H9 (cell line): Measurements from ENCODE around the gene KCNV2. TPM values are rescaled to one million over a fixed set of nuclear protein-coding genes. Genes with fewer than 3 reads are reported as not detected.

Source experiments
- DNase-seq: peaks from one replicate; pipeline ENCODE4 v3.0.0-alpha.2; 2017
- H2AFZ ChIP-seq: one replicate; pipeline ENCODE4 v1.6.1; 2013; ENCODE audit warnings: mild to moderate bottlenecking, low read length, control low read depth, moderate library complexity
- H2AK5ac ChIP-seq: 2 replicates; pipeline ENCODE4 v1.6.1; 2013; ENCODE audit warnings: low read length, control low read depth, mixed read lengths; ENCODE audit not compliant: insufficient read length
- H2BK120ac ChIP-seq: one replicate; pipeline ENCODE4 v1.6.1; 2013; ENCODE audit warnings: low read depth, mild to moderate bottlenecking, low read length, control low read depth, inconsistent platforms; ENCODE audit not compliant: poor library complexity, severe bottlenecking
- H2BK12ac ChIP-seq: 2 replicates; pipeline ENCODE4 v1.6.1; 2013; ENCODE audit warnings: low read length, control low read depth, mixed read lengths, low read depth; ENCODE audit not compliant: insufficient read length
- H2BK15ac ChIP-seq: 2 replicates; pipeline ENCODE4 v1.6.1; 2013; ENCODE audit warnings: low read depth, low read length, control low read depth
- H2BK20ac ChIP-seq: one replicate; pipeline ENCODE4 v1.6.1; 2013; ENCODE audit warnings: low read depth, mild to moderate bottlenecking, low read length, control low read depth, inconsistent platforms; ENCODE audit not compliant: poor library complexity, severe bottlenecking
- H2BK5ac ChIP-seq: 2 replicates; pipeline ENCODE4 v1.6.1; 2013; ENCODE audit warnings: low read length, control low read depth, mixed read lengths; ENCODE audit not compliant: insufficient read length
- H3K14ac ChIP-seq: 2 replicates; pipeline ENCODE4 v1.6.1; 2013; ENCODE audit warnings: low read length, control low read depth; ENCODE audit not compliant: insufficient read depth
- H3K18ac ChIP-seq: 2 replicates; pipeline ENCODE4 v1.6.1; 2013; ENCODE audit warnings: low read depth, mild to moderate bottlenecking, mixed read lengths, low read length, control low read depth; ENCODE audit not compliant: insufficient read length
- H3K23ac ChIP-seq: 2 replicates; pipeline ENCODE4 v1.6.1; 2013; ENCODE audit warnings: low read length, control low read depth, mixed read lengths, low read depth; ENCODE audit not compliant: insufficient read length
- H3K23me2 ChIP-seq: 2 replicates; pipeline ENCODE4 v1.6.1; 2013; ENCODE audit warnings: low read depth, mild to moderate bottlenecking, mixed read lengths, low read length, control low read depth; ENCODE audit not compliant: insufficient read length, poor library complexity, severe bottlenecking
- H3K27ac ChIP-seq: 2 replicates; pipeline ENCODE4 v1.5.1; 2013; ENCODE audit warnings: low read length, control low read depth, mixed read lengths, low read depth; ENCODE audit not compliant: insufficient read length
- H3K27me3 ChIP-seq: 2 replicates; pipeline ENCODE4 v1.6.1; 2013; ENCODE audit warnings: low read length, control low read depth, inconsistent platforms; ENCODE audit not compliant: insufficient read depth
- H3K4ac ChIP-seq: 2 replicates; pipeline ENCODE4 v1.6.1; 2013; ENCODE audit warnings: low read depth, mild to moderate bottlenecking, control low read depth, inconsistent platforms, low read length, moderate library complexity
- H3K4me1 ChIP-seq: 2 replicates; pipeline ENCODE4 v1.6.1; 2013; ENCODE audit warnings: low read length, control low read depth, inconsistent platforms; ENCODE audit not compliant: insufficient read depth
- H3K4me2 ChIP-seq: 2 replicates; pipeline ENCODE4 v1.6.1; 2013; ENCODE audit warnings: low read length, control low read depth, mixed read lengths; ENCODE audit not compliant: insufficient read length, insufficient read depth
- H3K56ac ChIP-seq: 2 replicates; pipeline ENCODE4 v1.6.1; 2013; ENCODE audit warnings: low read depth, mild to moderate bottlenecking, mixed read lengths, low read length, control low read depth; ENCODE audit not compliant: insufficient read length
- H3K79me1 ChIP-seq: 2 replicates; pipeline ENCODE4 v1.6.1; 2013; ENCODE audit warnings: low read depth, mild to moderate bottlenecking, moderate library complexity, low read length, control low read depth, inconsistent platforms; ENCODE audit not compliant: insufficient read depth, poor library complexity, severe bottlenecking
- H3K79me2 ChIP-seq: 2 replicates; pipeline ENCODE4 v1.6.1; 2013; ENCODE audit warnings: low read length, control low read depth, inconsistent platforms; ENCODE audit not compliant: insufficient read depth
- H3K9ac ChIP-seq: 2 replicates; pipeline ENCODE4 v1.6.1; 2013; ENCODE audit warnings: low read length, control low read depth, mixed read lengths; ENCODE audit not compliant: insufficient read length; ENCODE audit errors: extremely low read depth
- H3K9me3 ChIP-seq: one replicate; pipeline ENCODE4 v1.6.1; 2013; ENCODE audit warnings: low read depth, low read length, inconsistent platforms; ENCODE audit not compliant: control insufficient read depth
- H3T11ph ChIP-seq: one replicate; pipeline ENCODE4 v1.6.1; 2013; ENCODE audit warnings: mild to moderate bottlenecking, low read length, control low read depth, inconsistent platforms
- H4K20me1 ChIP-seq: one replicate; pipeline ENCODE4 v1.6.1; 2013; ENCODE audit not compliant: control insufficient read depth, insufficient read length, insufficient read depth
- H4K5ac ChIP-seq: 2 replicates; pipeline ENCODE4 v1.6.1; 2013; ENCODE audit warnings: low read depth, mild to moderate bottlenecking, mixed read lengths, low read length, control low read depth; ENCODE audit not compliant: insufficient read length
- H4K8ac ChIP-seq: replicated peaks from 2 replicates; pipeline ENCODE4 v1.6.1; 2013; ENCODE audit warnings: low read length, control low read depth, mixed read lengths, low read depth; ENCODE audit not compliant: insufficient read length
- H4K91ac ChIP-seq: 2 replicates; pipeline ENCODE4 v1.6.1; 2013; ENCODE audit warnings: low read depth, mild to moderate bottlenecking, moderate library complexity, mixed read lengths, low read length, control low read depth; ENCODE audit not compliant: insufficient read length
- H3K27ac Mint-ChIP-seq, 3 experiments: 2 replicates in 2 of 3; 3 replicates in 1 of 3; pipeline ENCODE4 v1.8.0; 2020 to 2021; ENCODE audit warnings: mixed read lengths in 3 of 3, mild to moderate bottlenecking in 1 of 3, moderate library complexity in 1 of 3
- H3K27me3 Mint-ChIP-seq: 2 replicates; pipeline ENCODE4 v1.8.0; 2021; ENCODE audit warnings: low read depth, mild to moderate bottlenecking, moderate library complexity, mixed read lengths
- H3K36me3 Mint-ChIP-seq, 3 experiments: 2 replicates in 2 of 3; 3 replicates in 1 of 3; pipeline ENCODE4 v1.8.0; 2020 to 2021; ENCODE audit warnings: low read depth in 3 of 3, mixed read lengths in 3 of 3; ENCODE audit not compliant: insufficient read depth in 1 of 3
- H3K4me1 Mint-ChIP-seq, 2 experiments: 2 replicates each; pipeline ENCODE4 v1.8.0; 2020; ENCODE audit warnings: mixed read lengths in 2 of 2
- H3K4me3 Mint-ChIP-seq, 2 experiments: 2 replicates in 1 of 2; 3 replicates in 1 of 2; pipeline ENCODE4 v1.8.0; 2020 to 2021; ENCODE audit warnings: mild to moderate bottlenecking in 2 of 2, mixed read lengths in 2 of 2, moderate library complexity in 1 of 2
- H3K9me3 Mint-ChIP-seq, 2 experiments: 2 replicates in 1 of 2; 3 replicates in 1 of 2; pipeline ENCODE4 v1.8.0; 2020; ENCODE audit warnings: mild to moderate bottlenecking in 2 of 2, mixed read lengths in 2 of 2, moderate library complexity in 1 of 2
- total RNA-seq: library from RNA; stranded (reverse); gene quantifications from 2 replicates; pipeline ENCODE4 v1.2.1, GENCODE V29; 2021
- TF ChIP-seq, protein P1 (sequence below): fragments of 200-600 bp; sonication (generic); conservative IDR thresholded peaks from 3 replicates; pipeline ENCODE4 v1.8.0; 2021; ENCODE audit warnings: antibody characterized with exemption, mild to moderate bottlenecking

KCNV2 gene
- total RNA-seq, 1 experiment from 2014 or later: not detected

DNA sequence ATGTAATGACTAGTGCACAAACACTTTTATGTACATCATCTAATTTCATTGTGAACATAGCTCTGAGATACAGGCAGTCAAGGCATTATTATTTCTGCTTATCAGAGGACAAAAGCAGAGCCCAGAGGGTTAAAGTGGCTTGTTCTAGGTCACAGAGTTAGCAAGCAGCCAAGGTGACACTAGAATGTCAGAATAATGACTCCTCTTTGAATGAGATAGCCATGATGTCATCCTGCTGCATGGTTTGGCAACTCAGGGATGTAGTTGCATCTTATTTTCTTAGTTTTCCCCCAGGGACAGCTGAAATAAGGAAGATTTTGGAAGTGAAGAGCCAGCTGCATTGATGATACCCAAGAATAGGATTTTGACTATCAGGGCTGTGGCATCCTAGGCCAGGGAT, 54.4 kb downstream of the KCNV2 start:
- H3K79me1 ChIP-seq: peaks cover 3% of the 10 kb centered on the region
- Mint-ChIP-seq H3K27ac (0 out of 7 replicates have a peak overlapping the region, but pooled peaks of 1 of the 3 experiments have one; percentile 9), H3K27me3 (no peaks in the 10 kb centered on the region)

More for the DNA sequence above, 54.4 kb downstream of the KCNV2 start:
- H3K23me2 ChIP-seq: no peaks in the 10 kb centered on the region
- peaks cover 65 to 74% (median 73%) of the 10 kb centered on the region in 3 experiments for H3K36me3 Mint-ChIP-seq
- no peak overlapping the region for H3K4me3 Mint-ChIP-seq
- no peak overlapping the region for H2BK20ac ChIP-seq
- H4K5ac ChIP-seq: no peak overlapping the region
- no peak overlapping the region for H4K91ac ChIP-seq
- no peak overlapping the region for H4K8ac ChIP-seq
- DNase-seq: no peak
- H3T11ph ChIP-seq: no peak overlapping the region
- H2BK120ac ChIP-seq: no peak overlapping the region
- peaks cover 2 to 10% of the 10 kb centered on the region in 2 experiments; a peak in 2 of 4 replicates for H3K4me1 Mint-ChIP-seq
- no peak overlapping the region for H3K4ac ChIP-seq
- H3K4me1 ChIP-seq: no peaks in the 10 kb centered on the region; the same call in 1 of the 2 replicates
- no peak overlapping the region for H2BK5ac ChIP-seq
- no peaks in the 10 kb centered on the region for H4K20me1 ChIP-seq
- no peak overlapping the region for H3K23ac ChIP-seq
- H3K9ac ChIP-seq: no peak overlapping the region
- H3K9me3 Mint-ChIP-seq: peaks cover 30 to 32% of the 10 kb centered on the region in 2 experiments
- no peaks in the 10 kb centered on the region for H3K27me3 ChIP-seq
- no peak overlapping the region for H2AFZ ChIP-seq
- no peak overlapping the region for H3K56ac ChIP-seq
- H3K14ac ChIP-seq: no peak overlapping the region
- H3K18ac ChIP-seq: no peak overlapping the region
- H3K27ac ChIP-seq: no peak overlapping the region
- H3K4me2 ChIP-seq: no peak overlapping the region
- H2AK5ac ChIP-seq: no peak overlapping the region
- no peak overlapping the region; the same call in 1 of the 2 replicates for H2BK15ac ChIP-seq
- no peaks in the 10 kb centered on the region for H3K9me3 ChIP-seq
- H3K79me2 ChIP-seq: no peaks in the 10 kb centered on the region; the same call in 1 of the 2 replicates
- no peak overlapping the region for H2BK12ac ChIP-seq
- TF ChIP-seq, protein P1, sequence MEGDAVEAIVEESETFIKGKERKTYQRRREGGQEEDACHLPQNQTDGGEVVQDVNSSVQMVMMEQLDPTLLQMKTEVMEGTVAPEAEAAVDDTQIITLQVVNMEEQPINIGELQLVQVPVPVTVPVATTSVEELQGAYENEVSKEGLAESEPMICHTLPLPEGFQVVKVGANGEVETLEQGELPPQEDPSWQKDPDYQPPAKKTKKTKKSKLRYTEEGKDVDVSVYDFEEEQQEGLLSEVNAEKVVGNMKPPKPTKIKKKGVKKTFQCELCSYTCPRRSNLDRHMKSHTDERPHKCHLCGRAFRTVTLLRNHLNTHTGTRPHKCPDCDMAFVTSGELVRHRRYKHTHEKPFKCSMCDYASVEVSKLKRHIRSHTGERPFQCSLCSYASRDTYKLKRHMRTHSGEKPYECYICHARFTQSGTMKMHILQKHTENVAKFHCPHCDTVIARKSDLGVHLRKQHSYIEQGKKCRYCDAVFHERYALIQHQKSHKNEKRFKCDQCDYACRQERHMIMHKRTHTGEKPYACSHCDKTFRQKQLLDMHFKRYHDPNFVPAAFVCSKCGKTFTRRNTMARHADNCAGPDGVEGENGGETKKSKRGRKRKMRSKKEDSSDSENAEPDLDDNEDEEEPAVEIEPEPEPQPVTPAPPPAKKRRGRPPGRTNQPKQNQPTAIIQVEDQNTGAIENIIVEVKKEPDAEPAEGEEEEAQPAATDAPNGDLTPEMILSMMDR: no peak
